Neutrophil (primary cell): ENCODE measurements around the gene NUDT15.
"Not testable (repeated sequence)": the region's sequence is repeated elsewhere in the genome, so short reads cannot be mapped to it uniquely, and the experiment has no call there.

Experiments
- H3K27ac ChIP-seq: fragments of 200-600 bp; sonication (generic); 2 replicates; pipeline ENCODE4 v1.5.1; 2016; ENCODE audit warnings: mild to moderate bottlenecking, moderate library complexity
- H3K27me3 ChIP-seq: fragments of 200-600 bp; sonication (generic); 2 replicates; pipeline ENCODE4 v1.6.0; 2016; ENCODE audit warnings: mild to moderate bottlenecking
- H3K36me3 ChIP-seq: fragments of 200-600 bp; sonication (generic); 2 replicates; pipeline ENCODE4 v1.5.1; 2017
- H3K4me1 ChIP-seq, 2 experiments: fragments of 200-600 bp in 1 of 2; sonication (generic) in 1 of 2; 1 replicate in 1 of 2; 2 replicates in 1 of 2; pipeline versions ENCODE4 v1.5.1 to v1.6.1; 2013 to 2016; ENCODE audit warnings: low read depth in 1 of 2, low read length in 1 of 2, mild to moderate bottlenecking in 1 of 2, moderate library complexity in 1 of 2; ENCODE audit not compliant: control insufficient read depth in 1 of 2, insufficient read depth in 1 of 2
- H3K4me3 ChIP-seq, 2 experiments: fragments of 200-600 bp in 1 of 2; sonication (generic) in 1 of 2; 1 replicate in 1 of 2; 2 replicates in 1 of 2; pipeline ENCODE4 v1.5.1; 2013 to 2016; ENCODE audit warnings: low read depth in 1 of 2, low read length in 1 of 2, mild to moderate bottlenecking in 1 of 2, moderate library complexity in 1 of 2
- H3K9me3 ChIP-seq: fragments of 200-600 bp; sonication (generic); 2 replicates; pipeline ENCODE4 v1.5.1; 2016
- TF ChIP-seq, protein P1 (sequence below): fragments of 200-600 bp; sonication (generic); IDR thresholded peaks from 2 replicates; pipeline ENCODE4 v1.5.1; 2016; ENCODE audit warnings: antibody characterized with exemption

Gene NUDT15

DNA sequence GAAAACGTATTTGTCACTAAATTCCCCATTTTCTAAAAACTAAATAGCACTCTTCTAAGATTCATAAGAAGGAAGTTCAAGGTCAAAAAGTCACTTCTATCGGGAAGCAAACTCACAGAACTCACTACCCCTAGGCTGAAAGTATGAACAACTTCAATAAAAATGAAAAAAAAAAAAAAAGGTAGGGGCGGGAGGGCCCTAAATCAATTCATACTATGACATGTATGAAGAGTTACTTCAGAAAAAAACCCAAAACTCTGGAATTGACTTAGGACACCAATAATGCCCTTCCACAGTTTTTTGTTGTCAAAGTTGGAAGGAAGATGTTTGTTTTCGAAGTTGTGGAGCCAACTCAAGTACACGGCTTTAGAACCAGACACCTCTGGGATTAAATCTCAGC is 37.6 kb upstream of the NUDT15 start:
- Histone ChIP-seq H3K4me1 (peaks cover 12 to 14% of the 10 kb centered on the region in 2 experiments), H3K27ac (no peak overlapping the region), H3K36me3 (no peaks in the 10 kb centered on the region), H3K4me3 (no peak overlapping the region), H3K9me3 (no peaks in the 10 kb centered on the region), H3K27me3 (no peaks in the 10 kb centered on the region)
- TF ChIP-seq, protein P1, sequence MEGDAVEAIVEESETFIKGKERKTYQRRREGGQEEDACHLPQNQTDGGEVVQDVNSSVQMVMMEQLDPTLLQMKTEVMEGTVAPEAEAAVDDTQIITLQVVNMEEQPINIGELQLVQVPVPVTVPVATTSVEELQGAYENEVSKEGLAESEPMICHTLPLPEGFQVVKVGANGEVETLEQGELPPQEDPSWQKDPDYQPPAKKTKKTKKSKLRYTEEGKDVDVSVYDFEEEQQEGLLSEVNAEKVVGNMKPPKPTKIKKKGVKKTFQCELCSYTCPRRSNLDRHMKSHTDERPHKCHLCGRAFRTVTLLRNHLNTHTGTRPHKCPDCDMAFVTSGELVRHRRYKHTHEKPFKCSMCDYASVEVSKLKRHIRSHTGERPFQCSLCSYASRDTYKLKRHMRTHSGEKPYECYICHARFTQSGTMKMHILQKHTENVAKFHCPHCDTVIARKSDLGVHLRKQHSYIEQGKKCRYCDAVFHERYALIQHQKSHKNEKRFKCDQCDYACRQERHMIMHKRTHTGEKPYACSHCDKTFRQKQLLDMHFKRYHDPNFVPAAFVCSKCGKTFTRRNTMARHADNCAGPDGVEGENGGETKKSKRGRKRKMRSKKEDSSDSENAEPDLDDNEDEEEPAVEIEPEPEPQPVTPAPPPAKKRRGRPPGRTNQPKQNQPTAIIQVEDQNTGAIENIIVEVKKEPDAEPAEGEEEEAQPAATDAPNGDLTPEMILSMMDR: no peak

DNA sequence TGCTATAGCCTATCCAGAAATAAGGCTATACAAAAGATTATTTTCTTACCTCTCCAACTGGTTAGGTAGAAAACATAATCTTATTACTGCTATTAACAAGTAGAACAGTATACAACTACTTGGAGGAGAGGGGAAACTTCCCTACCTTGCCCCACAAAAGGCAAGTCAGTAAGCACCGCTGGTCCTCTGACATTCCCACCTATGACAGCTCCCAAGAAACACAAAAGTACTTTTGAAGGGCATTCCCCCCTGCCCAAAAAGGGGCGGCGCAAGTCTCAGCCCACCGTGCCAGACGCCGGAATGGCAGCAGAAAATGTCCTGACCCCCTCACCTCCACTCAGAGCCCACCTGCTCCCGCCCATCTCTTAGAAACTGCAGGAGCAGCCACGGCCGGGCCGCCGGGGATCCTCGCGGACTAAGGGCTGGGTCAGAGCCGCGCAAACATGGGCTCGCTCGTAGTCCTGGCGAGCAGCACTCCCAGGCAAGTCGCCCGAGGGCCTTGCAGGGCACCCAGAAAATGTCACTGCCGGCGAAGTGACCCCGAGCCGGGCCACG is 36.9 kb upstream of the NUDT15 start:
- TF ChIP-seq, protein P1: no peak
- no peaks in the 10 kb centered on the region for H3K27me3 ChIP-seq
- peaks cover 12 to 14% of the 10 kb centered on the region in 2 experiments for H3K4me1 ChIP-seq
- H3K4me3 ChIP-seq: peak overlapping the region; percentile 80 to 92
- no peaks in the 10 kb centered on the region for H3K36me3 ChIP-seq
- H3K27ac ChIP-seq: peak overlapping the region; percentile 11
- H3K9me3 ChIP-seq: no peaks in the 10 kb centered on the region

DNA sequence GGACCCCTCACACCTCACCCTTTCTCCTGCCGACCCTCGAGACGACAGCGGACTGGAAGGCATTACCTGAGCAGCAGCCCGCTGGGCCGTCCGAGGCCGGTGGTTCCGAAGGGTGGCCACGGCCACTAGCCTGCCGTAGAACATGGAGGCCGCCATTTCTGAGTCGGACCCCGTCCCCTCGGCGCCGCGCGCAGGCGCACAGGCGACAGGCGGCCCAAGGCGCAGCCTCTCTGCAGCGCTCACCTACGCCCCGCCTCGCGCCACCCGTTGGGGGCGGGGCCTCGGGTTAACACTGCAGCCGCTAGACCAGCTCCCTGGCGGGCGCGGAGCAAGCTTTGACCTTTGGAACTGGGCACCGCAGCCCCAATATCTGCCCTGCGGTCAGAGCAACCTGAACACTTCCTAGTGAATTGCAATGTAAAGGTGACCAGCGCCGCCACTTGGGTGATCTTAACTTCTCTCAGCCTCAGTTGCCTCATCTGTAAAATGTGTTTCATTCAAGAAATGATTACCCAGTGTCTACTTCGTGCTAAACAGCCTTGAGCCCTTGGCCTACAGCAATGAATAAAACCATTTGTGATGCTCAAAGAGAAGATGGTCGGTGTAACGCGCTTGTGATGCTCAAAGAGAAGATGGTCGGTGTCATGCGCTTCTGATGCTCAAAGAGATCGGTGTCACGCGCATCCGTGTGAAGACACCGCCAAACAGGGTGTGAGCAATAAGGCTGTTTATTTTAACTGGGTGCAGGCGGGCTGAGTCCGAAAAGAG is 36.2 kb upstream of the NUDT15 start, which contains the start of gene SUCLA2:
Gene SUCLA2 (minus strand): TSS at position 160 of the 768 bp plus-strand sequence. CDS start 4 bp downstream, at position 156.
- H3K27ac ChIP-seq: peak within 1 kb of the TSS; percentile 11
- H3K9me3 ChIP-seq: no peaks in the 10 kb centered on the region
- H3K4me3 ChIP-seq: peak within 1 kb of the TSS; percentile 80 to 92
- H3K27me3 ChIP-seq: no peaks in the 10 kb centered on the region
- H3K4me1 ChIP-seq: peaks cover 12 to 14% of the 10 kb centered on the region in 2 experiments
- TF ChIP-seq, protein P1: peak; percentile 14
- no peaks in the 10 kb centered on the region for H3K36me3 ChIP-seq

DNA sequence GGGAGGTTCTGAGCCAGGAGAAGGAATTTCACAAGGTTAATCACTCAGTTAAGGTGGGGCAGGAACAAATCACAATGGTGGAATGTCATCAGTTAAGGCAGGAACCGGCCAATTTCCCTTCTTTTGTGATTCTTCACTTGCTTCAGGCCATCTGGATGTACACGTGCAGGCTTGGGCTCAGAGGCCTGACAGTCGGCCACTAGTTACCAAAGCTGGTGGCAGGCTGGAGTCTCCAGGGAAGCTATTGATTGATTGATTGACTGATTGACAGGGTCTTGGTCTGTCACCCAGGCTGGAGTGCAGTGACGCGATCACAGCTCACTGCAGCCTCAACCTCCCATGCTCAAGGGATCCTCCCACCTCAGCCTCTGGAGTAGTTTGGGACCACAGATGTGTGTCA is 35.5 kb upstream of the NUDT15 start:
- not testable (repeated sequence) for H3K9me3 ChIP-seq, H3K4me3 ChIP-seq, H3K27ac ChIP-seq, H3K36me3 ChIP-seq, H3K27me3 ChIP-seq
- H3K4me1 ChIP-seq: peaks cover 12 to 14% of the 10 kb centered on the region in 2 experiments

DNA sequence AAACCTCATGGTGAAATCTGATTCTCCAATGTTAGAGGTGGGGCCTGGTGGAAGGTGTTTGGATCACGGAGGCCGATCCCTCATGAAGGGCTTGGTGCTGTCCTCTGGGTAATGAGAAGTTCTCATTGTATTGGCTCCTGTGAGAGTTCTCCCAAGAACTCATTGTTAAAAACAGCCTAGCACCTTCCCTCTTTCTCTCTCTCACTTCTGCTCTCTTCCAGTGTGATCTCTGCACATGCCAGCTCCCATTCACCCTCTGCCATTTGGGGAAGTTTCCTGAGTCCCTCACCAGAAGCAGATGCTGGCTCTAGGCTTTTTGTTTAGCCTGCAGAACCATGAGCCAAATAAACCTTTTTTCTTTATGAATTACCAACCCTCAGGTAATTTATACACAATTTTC is 33.3 kb upstream of the NUDT15 start:
- Histone ChIP-seq H3K4me3 (no peak overlapping the region), H3K4me1 (peaks cover 12 to 14% of the 10 kb centered on the region in 2 experiments), H3K27me3 (no peaks in the 10 kb centered on the region), H3K27ac (no peak overlapping the region), H3K9me3 (no peaks in the 10 kb centered on the region), H3K36me3 (no peaks in the 10 kb centered on the region)
- TF ChIP-seq, protein P1: no peak

DNA sequence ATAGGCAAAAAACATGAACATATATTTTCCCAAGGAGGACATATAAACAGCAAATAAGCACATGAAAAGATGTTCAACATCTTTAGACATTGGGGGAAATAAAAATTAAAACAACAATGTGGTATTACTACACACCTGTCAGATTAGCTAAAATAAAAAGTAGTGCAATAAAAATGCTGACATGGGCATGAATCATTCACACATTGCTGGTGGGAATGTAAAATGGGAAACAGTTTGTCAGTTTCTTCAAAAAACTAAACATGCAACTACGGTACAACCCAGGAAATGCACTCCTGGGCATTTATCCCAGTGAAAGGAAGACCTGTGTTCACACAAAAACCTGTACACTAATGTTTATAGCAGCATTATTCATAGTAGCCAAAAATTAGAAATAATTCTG is 31.1 kb upstream of the NUDT15 start:
- TF ChIP-seq, protein P1: no peak
- Histone ChIP-seq H3K9me3 (no peaks in the 10 kb centered on the region), H3K4me3 (no peak overlapping the region), H3K27ac (no peak overlapping the region), H3K4me1 (peaks cover 3 to 4% of the 10 kb centered on the region in 2 experiments), H3K36me3 (no peaks in the 10 kb centered on the region), H3K27me3 (no peaks in the 10 kb centered on the region)
